ENCODE data around the gene ZNF670. TPM values are rescaled to one million over a fixed set of nuclear protein-coding genes. Genes with fewer than 3 reads are reported as not detected.

ZNF670 gene
- total RNA-seq, 2 donors from 2014 or later, result 1.7 to 2.6 TPM

DNA sequence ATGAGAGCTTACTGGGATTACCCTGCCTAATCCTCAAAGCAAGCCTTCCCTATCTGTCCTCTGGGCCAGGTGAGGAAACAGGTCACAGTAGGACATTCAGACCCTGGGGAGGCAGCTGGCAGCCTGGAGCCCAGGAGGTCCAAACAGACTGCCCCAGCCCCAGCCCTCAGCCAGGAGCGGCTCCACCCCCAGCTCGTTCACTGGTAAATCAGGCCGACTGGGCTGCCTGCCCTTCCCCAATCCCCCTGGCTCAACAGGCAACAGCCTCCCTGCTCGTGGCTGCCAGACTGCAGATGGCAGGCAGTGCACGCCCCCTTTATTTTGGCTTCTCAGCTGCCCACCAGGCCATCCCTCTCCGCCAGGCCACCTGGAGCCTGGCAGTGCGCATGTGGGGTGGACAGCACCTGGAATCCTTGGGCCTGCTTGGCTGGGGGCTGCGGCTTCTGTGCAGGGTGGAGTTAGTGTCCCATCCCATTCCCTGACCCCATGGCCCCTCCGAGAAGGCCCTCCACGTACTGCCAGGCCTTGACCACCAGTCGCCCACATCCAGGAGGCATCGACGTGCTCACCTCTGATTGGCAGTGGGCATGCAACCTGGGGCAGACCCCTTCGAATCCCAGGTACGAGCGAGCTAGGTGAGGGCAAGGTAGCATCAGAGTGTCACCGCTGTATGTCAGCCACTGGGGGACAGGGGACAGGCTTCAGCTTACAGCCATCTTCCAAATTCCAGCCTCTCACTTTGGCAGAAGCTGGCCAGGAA, 11.2 kb upstream of the ZNF670 start:
- H3K27me3 ChIP-seq, result no peaks in the 10 kb centered on the region
- no peak for TF ChIP-seq CTCF (IDR thresholded peaks at IDR 0.05)
- no peak overlapping the region for H3K9ac ChIP-seq (ENCODE audit: low read depth in 2 of 2, low read length in 2 of 2)
- no peak overlapping the region for H3K4me3 ChIP-seq
- no peaks in the 10 kb centered on the region for H3K36me3 ChIP-seq
- H3K27ac ChIP-seq, result no peak overlapping the region
- H3K4me1 ChIP-seq, result no peaks in the 10 kb centered on the region
- DNase-seq, result no peak
- H3K9me3 ChIP-seq, result no peaks in the 10 kb centered on the region
- intact Hi-C loops (cut with DNase I), result no loop called here

- no peaks in the 10 kb centered on the region for H3K9me3 ChIP-seq
- no peaks in the 10 kb centered on the region for H3K27me3 ChIP-seq
- intact Hi-C loops (cut with DNase I), result no loop called here
These were observed 10.4 kb upstream of the ZNF670 start for GRCh38 chr1:247088967-247089366.

DNA sequence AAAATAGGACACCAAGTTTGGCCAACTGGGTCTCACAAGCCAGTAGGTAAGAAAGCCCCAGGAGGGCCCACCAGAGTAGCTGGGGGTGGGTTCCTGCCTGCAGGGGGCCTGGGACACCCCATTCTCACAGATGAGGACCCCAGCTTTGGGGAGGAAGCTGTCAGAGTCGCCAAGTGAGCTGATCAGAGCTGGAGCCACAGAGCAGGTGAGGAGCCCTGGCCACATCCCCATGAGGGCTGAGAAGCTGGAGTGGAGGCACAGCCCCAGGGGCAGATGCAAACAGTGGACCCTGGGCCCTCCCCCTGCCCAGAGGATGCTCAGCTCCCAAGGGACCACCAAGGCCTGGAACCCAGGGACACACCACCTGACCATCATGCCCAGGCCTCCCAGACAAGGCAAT, 8.6 kb upstream of the ZNF670 start:
- H3K9ac ChIP-seq (ENCODE audit: low read depth in 2 of 2, low read length in 2 of 2), result no peak overlapping the region
- no peak for DNase-seq
- intact Hi-C loops (cut with DNase I), result no loop called here
- no peaks in the 10 kb centered on the region for H3K9me3 ChIP-seq
- H3K36me3 ChIP-seq, result no peaks in the 10 kb centered on the region
- H3K4me1 ChIP-seq, result no peaks in the 10 kb centered on the region
- no peaks in the 10 kb centered on the region for H3K27me3 ChIP-seq
- TF ChIP-seq CTCF (IDR thresholded peaks at IDR 0.05), result no peak
- H3K4me3 ChIP-seq, result no peak overlapping the region
- no peak overlapping the region for H3K27ac ChIP-seq

More at GRCh38 chr1:247088967-247089366, 10.4 kb upstream of the ZNF670 start:
- no peak for DNase-seq
- Histone ChIP-seq H3K4me1 (no peaks in the 10 kb centered on the region), H3K36me3 (no peaks in the 10 kb centered on the region), H3K9ac (ENCODE audit: low read depth in 2 of 2, low read length in 2 of 2) (no peak overlapping the region), H3K4me3 (no peak overlapping the region), H3K27ac (no peak overlapping the region)
- no peak for TF ChIP-seq CTCF (IDR thresholded peaks at IDR 0.05)

- no peaks in the 10 kb centered on the region for H3K36me3 ChIP-seq
- no peaks in the 10 kb centered on the region for H3K27me3 ChIP-seq
- no peak overlapping the region for H3K4me3 ChIP-seq
- H3K9me3 ChIP-seq, result no peaks in the 10 kb centered on the region
- H3K27ac ChIP-seq, result no peak overlapping the region
- intact Hi-C loops (cut with DNase I), result no loop called here
- H3K4me1 ChIP-seq, result no peaks in the 10 kb centered on the region
- DNase-seq, result no peak
- TF ChIP-seq CTCF (IDR thresholded peaks at IDR 0.05), result no peak
- H3K9ac ChIP-seq (ENCODE audit: low read depth in 2 of 2, low read length in 2 of 2), result no peak overlapping the region
These were observed 6.7 kb upstream of the ZNF670 start for GRCh38 chr1:247085310-247085709.

DNA sequence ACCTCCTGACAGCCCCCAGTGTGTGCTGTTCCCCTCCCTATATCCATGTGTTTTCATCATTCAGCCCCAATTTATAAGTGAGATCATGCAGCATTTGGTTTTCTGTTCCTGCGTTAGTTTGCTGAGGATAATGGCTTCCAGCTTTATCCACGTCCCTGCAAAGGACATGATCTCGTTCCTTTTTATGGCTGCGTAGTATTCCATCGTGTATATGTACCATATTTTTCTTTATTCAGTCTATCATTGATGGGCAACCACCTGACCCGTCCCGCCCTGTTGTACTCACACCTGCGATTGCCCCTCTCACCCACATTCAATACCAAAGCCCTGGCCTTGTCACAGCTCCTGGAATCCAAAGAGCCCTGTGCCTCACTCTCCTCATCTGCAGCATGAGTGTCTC, 6.2 kb upstream of the ZNF670 start:
- H3K27me3 ChIP-seq, result no peaks in the 10 kb centered on the region
- H3K9ac ChIP-seq (ENCODE audit: low read depth in 2 of 2, low read length in 2 of 2), result no peak overlapping the region
- no peak overlapping the region for H3K27ac ChIP-seq
- H3K36me3 ChIP-seq, result no peaks in the 10 kb centered on the region
- no peaks in the 10 kb centered on the region for H3K4me1 ChIP-seq
- H3K4me3 ChIP-seq, result no peak overlapping the region
- intact Hi-C loops (cut with DNase I), result no loop called here
- DNase-seq, result no peak
- TF ChIP-seq CTCF (IDR thresholded peaks at IDR 0.05), result no peak
- H3K9me3 ChIP-seq, result no peaks in the 10 kb centered on the region
